ENCODE measurements around the gene SPATA2. TPM values are rescaled to one million over a fixed set of nuclear protein-coding genes. Genes with fewer than 3 reads are reported as not detected.

The SPATA2 gene
- total and polyA plus RNA-seq, 4 donors, result 1.2 to 3.4 (median 1.4) TPM

- no peak for TF ChIP-seq ATF3 (IDR thresholded peaks at IDR 0.05)
- no peak for TF ChIP-seq EGR1 (IDR thresholded peaks at IDR 0.05; ENCODE audit: low read depth in 2 of 2)
- TF ChIP-seq NR2F2 (IDR thresholded peaks at IDR 0.05), result no peak
- no peak for TF ChIP-seq MAX (IDR thresholded peaks at IDR 0.05)
- TF ChIP-seq FOXA1 (IDR thresholded peaks at IDR 0.05), result no peak
- no peak for TF ChIP-seq FOXA2 (IDR thresholded peaks at IDR 0.05)
- TF ChIP-seq REST (IDR thresholded peaks at IDR 0.05), result no peak
- TF ChIP-seq TAF1 (conservative IDR thresholded peaks at IDR 0.05), result no peak
- TF ChIP-seq HNF4A (conservative IDR thresholded peaks at IDR 0.05), result no peak
- TF ChIP-seq ZBTB33 (IDR thresholded peaks at IDR 0.05), result no peak
- Histone ChIP-seq H3K9me3 (ENCODE audit: control insufficient read depth in 4 of 4, low read length in 3 of 4) (no peaks in the 10 kb centered on the region), H3K27me3 (ENCODE audit: control insufficient read depth in 4 of 4, insufficient read depth in 4 of 4, low read length in 3 of 4) (no peaks in the 10 kb centered on the region), H3K9ac (ENCODE audit: low read depth in 1 of 2, low read length in 2 of 2) (peak overlapping the region; percentile 92 to 93), H3K4me1 (ENCODE audit: control insufficient read depth in 4 of 4, insufficient read depth in 4 of 4, low read length in 3 of 4) (peaks cover 6 to 41% (median 27%) of the 10 kb centered on the region in 4 donors), H3K36me3 (ENCODE audit: control insufficient read depth in 4 of 4, insufficient read depth in 3 of 4, low read depth in 1 of 4, low read length in 3 of 4) (no peaks in the 10 kb centered on the region), H3K4me3 (ENCODE audit: low read depth in 1 of 3, low read length in 3 of 3) (peak overlapping the region; percentile 82 to 96 (median 94)), H3K27ac (ENCODE audit: low read depth in 1 of 2, low read length in 2 of 2) (peak overlapping the region; percentile 99 to 100)
- under 1% methylated on average over 23 of the region's 23 CpGs for WGBS
- DNase-seq (ENCODE audit: low spot score), result no peak
These were observed 280 bp downstream of the SPATA2 start for GRCh38 chr20:49915118-49915379.

GRCh38 chr20:49914310-49915117 lies 815 bp downstream of the SPATA2 start:
- Histone ChIP-seq H3K9me3 (ENCODE audit: control insufficient read depth in 4 of 4, low read length in 3 of 4) (no peaks in the 10 kb centered on the region), H3K36me3 (ENCODE audit: control insufficient read depth in 4 of 4, insufficient read depth in 3 of 4, low read depth in 1 of 4, low read length in 3 of 4) (no peaks in the 10 kb centered on the region), H3K4me1 (ENCODE audit: control insufficient read depth in 4 of 4, insufficient read depth in 4 of 4, low read length in 3 of 4) (peaks cover 6 to 46% (median 32%) of the 10 kb centered on the region in 4 donors), H3K4me3 (ENCODE audit: low read depth in 1 of 3, low read length in 3 of 3) (peak overlapping the region; percentile 82 to 96 (median 94)), H3K27ac (ENCODE audit: low read depth in 1 of 2, low read length in 2 of 2) (peak overlapping the region; percentile 99 to 100), H3K27me3 (ENCODE audit: control insufficient read depth in 4 of 4, insufficient read depth in 4 of 4, low read length in 3 of 4) (no peaks in the 10 kb centered on the region), H3K9ac (ENCODE audit: low read depth in 1 of 2, low read length in 2 of 2) (peak overlapping the region; percentile 92 to 93)
- DNase-seq (ENCODE audit: low spot score), result no peak
- TF ChIP-seq GABPA (IDR thresholded peaks at IDR 0.05 in 1 of 2, conservative IDR thresholded peaks at IDR 0.05 in 1 of 2), result no peak
- TF ChIP-seq ATF3 (IDR thresholded peaks at IDR 0.05), result no peak
- no peak for TF ChIP-seq TAF1 (conservative IDR thresholded peaks at IDR 0.05)
- TF ChIP-seq SP1 (IDR thresholded peaks at IDR 0.05), result no peak
- no peak for TF ChIP-seq RXRA (IDR thresholded peaks at IDR 0.05)
- 5% methylated on average over 19 of the region's 19 CpGs for WGBS
